Activated effector memory CD4-positive, alpha-beta T cell treated with Interleukin-2 at 50 U/mL for 16 hours (primary cell): ENCODE measurements around the gene KCTD13.
"Not testable (repeated sequence)": the region's sequence is repeated elsewhere in the genome, so short reads cannot be mapped to it uniquely, and the experiment has no call there.

Experiments
- DNase-seq: peaks from one replicate; pipeline ENCODE4 v3.0.0-alpha.2; 2020

KCTD13 gene

DNA sequence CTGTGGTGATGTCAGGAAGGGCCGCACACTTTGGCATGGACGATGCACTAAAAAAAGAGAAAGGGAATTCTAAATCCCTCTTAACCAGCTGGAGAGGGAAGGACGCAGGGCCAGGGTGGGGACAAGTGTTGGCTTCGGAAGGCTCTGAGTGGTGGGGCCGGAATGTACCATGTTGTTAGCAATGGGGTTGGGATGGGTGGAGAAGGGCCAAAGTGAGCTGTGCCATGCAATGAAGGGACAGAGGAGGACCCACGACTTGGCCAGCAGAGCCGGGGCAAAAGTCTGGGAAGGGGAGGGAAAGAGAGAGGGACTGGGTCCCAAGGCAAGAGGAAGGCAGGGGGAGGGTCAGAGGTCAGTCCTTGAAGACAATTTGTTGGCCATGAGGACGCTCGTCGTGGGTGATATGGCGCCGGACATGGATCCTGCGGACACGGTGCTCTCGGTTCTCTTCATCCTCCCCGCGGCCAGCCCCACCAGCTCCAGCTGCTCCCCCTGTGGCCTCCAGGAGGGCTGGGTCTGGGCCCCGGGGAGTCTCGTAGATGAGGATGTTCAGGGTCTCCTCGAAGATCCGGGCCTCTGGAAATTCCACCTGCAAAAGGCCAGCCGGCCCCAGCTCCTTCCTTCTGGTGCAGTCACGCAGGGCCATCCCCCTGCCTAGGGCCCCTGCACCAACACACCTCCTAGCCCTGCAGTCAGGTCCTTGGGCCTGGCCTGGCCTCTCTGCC, 19.3 kb downstream of the KCTD13 start:
- no peak for DNase-seq

DNA sequence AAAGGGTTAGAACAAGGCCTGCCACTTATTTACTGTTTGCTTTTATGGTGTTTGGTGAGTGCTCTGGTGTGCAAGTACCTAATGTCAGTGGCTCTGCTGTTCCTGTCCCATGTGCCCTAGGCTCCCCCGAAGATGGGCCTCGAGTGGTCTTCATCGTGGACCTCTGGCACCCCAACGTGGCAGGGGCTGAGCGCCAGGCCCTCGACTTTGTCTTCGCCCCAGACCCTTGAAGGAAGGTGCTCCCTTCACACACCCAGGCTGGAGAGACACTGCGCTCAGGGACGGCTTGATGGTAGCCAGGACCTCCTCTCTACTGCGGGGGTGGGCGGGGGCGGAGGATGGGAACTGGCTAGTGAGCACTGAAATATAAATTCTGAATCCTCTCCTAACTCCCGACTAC, 20.4 kb downstream of the KCTD13 start:
- no peak for DNase-seq

GRCh38 chr16:29904947-29905346, 21.1 kb downstream of the KCTD13 start:
- DNase-seq = no peak

DNA sequence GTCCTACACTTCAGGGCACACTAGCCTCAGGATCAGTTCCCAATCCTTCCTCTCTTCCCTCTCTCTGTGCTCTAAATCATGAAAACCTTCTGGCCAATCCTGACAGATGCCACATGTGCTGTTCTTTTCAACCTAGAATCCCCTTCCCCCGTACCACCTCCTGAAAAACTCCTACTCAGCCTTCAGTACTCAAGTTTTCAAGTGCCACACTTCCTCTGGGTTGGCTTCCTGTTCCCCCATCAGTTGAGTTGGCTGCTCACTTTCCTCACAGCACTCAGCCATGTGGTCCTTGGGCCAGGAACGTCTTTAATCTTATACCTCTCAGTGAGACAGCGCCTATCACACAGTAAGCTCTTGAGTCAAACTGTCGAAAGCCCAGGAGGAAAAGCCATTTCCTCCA, 22.4 kb downstream of the KCTD13 start:
- no peak for DNase-seq

GRCh38 chr16:29901607-29901945, 24.4 kb downstream of the KCTD13 start:
- no peak for DNase-seq

DNA sequence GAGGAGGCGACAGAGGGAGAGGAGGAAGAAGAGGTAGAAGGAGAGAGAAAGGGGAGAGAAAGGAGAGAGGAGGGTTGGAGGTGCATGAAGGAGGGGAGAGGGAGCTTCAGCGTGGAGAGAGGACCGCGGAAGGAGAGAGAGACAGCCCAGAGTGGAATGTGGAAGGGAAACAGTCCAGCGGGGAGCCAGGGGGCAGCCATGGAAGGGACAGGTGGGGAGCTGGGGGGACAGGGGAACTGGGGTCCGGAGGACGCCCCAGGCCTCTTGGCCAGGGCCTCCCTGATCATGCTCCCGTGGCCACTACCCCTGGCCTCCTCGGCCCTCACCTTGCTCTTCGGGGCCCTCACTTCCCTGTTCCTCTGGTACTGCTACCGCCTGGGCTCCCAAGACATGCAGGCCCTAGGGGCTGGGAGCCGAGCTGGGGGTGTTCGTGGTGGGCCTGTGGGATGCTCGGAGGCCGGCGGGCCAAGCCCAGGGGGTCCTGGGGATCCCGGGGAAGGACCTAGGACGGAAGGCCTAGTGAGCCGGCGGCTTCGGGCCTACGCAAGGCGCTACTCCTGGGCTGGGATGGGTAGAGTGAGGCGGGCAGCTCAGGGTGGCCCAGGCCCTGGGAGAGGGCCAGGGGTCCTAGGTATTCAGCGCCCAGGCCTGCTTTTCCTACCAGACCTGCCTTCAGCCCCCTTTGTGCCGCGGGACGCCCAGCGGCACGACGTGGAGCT, 25.0 kb downstream of the KCTD13 start:
- no peak for DNase-seq

- DNase-seq = peak; percentile 69
Observed at GRCh38 chr16:29900102-29900887, 25.7 kb downstream of the KCTD13 start, which contains the start of gene ASPHD1. TSS of gene ASPHD1 (plus strand) at chr16:29900488. CDS start at chr16:29900972, 484 bp downstream.

DNA sequence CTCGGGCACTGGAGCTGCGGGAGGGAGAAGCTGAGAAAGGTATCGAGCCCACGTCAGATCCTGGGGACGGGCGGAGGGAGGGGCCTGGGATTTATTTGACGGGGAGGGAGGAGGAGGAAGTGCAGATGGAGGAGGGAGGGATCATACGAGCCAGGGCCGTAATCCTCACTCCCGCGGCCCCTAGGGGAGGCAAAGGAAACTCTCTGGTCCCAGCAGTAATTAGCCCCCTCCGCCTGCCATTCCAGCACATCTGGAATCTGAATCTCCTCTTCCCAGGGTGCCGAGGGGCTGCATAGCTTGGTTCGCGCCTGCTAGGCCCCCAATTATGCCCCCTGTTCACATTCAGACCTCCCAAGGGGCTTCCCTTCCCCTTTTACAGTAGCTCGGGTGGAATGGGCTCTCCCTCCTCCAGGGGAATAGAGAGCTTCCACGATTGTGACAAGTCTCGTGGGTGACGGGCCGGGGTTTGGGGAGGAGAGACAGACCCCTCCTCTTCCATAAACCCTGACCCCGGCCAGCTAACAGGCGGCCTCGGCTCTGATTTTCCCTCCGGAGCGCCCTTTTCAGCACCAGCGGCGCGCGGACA, 26.4 kb downstream of the KCTD13 start, which contains the start of gene SEZ6L2:
Gene SEZ6L2 (minus strand): TSS at position 35 of the 586 bp plus-strand sequence. CDS start 531 bp downstream, outside the sequence.
- no peak for DNase-seq

DNA sequence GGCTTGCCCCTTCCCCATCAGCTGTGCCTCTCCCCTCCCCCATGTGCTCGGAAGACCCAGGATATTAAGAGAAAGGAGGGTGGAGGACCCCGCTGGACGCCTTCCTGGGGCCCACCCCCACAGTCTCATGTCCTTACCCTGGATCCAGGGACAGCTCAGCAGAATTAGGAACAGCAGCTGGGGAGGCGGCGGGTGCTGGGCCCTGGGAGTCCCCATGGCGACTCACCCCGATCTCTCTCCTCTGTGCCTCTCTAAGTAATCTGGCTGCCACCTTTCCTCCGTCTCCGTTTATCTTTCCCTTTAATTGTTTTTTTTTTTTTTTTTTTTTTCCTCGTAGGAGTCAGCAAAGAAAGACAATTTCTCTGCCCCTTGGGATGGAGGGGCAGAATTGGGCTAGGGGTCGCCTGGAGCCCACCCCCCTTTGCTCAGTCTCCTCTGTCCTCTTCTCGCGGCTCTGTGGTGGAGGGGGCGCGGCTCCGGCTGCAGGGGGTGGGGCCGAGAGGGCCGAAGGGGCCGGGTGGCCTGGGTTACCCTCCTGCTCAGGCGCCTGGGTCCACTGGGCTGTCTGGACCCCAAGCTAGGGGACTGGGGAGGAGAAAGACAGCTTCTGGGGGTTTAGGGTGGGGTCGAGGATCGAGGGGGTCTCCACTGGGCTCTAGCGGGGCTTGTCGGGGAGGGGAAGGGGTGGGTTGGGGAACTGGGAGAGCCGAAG, 27.1 kb downstream of the KCTD13 start:
- DNase-seq = no peak

DNA sequence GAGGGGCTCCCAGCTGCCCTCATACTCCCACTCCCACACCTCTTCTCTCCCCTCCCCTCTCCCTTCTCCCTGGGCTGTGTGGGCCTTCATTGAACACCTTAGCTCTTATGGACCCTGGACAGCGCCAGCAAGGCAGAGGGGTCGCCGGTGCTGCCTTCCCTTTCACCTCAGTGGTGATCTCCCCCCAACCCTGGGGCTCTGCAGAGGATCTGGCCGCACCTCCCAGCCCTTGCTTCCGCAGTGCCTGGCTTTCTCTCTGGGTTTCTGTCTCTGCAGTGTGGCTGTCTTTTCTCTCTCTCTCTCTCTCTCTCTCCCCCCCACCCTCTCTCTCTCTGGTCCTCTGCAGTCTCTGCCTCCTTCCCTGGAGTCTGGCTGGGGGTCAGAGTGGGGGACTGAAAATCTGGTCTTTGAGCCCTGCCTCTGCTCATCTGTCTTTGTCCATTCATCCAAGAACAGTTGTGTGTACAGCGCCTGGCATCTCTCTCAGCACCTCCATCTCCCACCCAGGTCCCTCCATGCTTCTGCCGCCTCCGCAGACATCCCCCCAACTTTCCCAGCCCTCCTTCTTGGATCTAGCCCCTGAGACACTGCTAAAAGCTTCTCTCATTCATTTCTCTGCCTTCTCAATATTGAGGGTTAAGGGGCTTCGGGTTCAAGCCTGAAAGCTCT, 27.8 kb downstream of the KCTD13 start:
- DNase-seq = no peak

GRCh38 chr16:29897333-29897732, 28.7 kb downstream of the KCTD13 start:
- no peak for DNase-seq

GRCh38 chr16:29896841-29897240, 29.2 kb downstream of the KCTD13 start:
- no peak for DNase-seq

- DNase-seq = no peak
Observed at GRCh38 chr16:29894352-29894751, 31.7 kb downstream of the KCTD13 start.

GRCh38 chr16:29893553-29893952, 32.5 kb downstream of the KCTD13 start:
- DNase-seq = no peak

- no peak for DNase-seq
Observed at GRCh38 chr16:29892458-29892813, 33.6 kb downstream of the KCTD13 start.

DNA sequence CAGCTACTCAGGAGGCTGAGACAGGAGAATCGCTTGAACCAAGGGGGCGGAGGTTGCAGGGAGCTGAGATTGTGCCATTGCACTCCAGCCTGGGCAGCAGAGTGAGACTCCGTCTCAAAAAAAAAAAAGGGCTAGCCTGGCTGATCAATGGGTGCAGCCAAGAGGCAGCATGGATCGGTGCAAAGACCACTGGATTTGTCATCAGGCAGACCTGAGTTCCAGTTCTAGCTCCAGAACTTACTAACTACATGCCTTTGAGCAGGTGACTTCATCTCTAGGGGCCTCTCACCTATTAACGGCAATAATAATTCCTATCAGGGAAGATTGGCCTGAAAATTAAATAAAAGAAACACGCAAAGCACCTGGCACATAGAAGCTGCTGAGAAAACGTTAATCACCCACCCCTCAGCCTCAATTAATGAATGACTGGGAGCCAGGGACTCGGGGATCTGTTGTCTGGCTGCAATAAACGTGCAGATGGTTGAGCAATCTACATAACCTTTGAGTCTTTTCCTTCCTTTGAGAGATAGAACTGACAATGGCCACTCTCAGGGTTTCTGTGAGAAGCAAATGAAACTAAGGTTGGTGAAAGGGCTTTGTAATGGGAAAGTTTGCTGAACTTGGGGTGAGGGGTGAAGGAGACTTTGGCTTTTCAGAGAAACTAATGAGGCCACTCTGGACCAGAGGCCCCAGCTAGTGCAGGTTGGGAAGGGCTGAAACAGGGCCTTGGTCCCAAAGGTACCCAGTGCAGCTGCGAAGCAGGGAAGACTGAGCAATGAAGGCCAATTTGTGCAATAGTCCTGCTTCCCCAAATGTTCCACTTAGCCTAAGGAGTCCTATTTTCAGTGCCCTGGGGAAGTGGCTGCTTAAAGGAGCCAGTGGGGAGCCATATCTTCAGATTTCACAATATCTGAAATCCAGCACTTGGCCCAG, 34.2 kb downstream of the KCTD13 start:
- DNase-seq = no peak

DNA sequence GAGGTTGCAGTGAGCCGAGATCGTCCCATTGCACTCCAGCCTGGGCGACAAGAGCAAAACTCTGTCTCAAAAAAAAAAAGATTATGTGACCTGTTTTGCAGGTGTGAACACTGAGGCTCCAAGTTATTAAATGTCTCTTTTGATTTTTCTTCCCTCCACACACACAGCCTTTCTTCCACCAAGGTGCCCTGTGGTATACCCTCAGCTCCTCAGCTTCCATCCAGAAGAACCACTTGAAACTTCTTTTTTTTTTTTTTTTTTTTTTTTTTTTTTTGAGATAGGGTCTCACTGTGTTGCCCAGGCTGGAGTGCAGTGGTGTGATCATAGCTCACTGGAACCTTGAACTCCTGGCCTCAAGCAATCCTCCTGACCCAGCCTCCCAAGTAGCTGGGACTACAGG, 36.7 kb downstream of the KCTD13 start:
- not testable (repeated sequence) for DNase-seq

DNA sequence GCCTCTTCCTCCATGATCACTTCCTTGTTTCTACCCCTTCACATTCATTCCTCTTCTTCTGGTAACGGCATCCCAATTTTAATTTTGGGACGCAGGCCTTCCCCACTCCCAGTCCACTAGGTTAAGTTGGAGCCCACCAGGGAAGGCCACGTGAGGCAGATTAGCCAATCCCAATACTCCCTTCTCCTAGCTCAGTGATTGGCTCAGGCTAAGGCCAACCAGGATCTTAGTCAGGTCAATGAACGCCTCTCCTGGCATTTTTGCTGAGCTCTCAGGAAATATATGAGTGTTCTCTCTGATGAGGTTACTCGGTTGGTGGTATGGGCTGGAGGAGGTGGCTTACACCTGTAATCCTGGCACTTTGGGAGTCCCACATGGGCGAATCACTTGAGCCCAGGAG, 42.0 kb downstream of the KCTD13 start:
- DNase-seq = no peak

GRCh38 chr16:29881050-29881449, 45.0 kb downstream of the KCTD13 start:
- no peak for DNase-seq

DNA sequence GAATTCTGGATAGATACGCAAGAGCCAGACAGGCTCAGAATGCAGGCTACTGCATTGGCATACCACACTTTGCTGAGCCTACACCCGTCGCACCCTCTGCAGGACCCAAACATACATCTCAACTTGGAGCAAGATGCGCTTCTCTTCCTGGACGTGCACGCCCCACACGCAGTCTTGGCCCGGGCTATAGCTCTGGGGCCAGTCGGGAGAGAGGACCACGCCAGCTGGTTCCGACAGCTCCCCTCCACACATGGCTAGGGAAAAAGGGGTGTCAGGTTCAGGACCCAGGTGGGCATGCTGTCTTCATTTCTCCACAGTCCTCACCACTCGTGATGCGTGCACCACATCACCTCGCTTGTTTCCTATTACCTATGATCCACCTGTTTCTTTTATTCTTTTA, 47.9 kb downstream of the KCTD13 start:
- DNase-seq = no peak
